ENCODE data around the gene DMRTA2.
"Not testable (repeated sequence)": the region's sequence is repeated elsewhere in the genome, so short reads cannot be mapped to it uniquely, and the experiment has no call there.

DMRTA2 gene

GRCh38 chr1:50422675-50422945 is 633 bp downstream of the DMRTA2 start:
- no peak for DNase-seq

DNA sequence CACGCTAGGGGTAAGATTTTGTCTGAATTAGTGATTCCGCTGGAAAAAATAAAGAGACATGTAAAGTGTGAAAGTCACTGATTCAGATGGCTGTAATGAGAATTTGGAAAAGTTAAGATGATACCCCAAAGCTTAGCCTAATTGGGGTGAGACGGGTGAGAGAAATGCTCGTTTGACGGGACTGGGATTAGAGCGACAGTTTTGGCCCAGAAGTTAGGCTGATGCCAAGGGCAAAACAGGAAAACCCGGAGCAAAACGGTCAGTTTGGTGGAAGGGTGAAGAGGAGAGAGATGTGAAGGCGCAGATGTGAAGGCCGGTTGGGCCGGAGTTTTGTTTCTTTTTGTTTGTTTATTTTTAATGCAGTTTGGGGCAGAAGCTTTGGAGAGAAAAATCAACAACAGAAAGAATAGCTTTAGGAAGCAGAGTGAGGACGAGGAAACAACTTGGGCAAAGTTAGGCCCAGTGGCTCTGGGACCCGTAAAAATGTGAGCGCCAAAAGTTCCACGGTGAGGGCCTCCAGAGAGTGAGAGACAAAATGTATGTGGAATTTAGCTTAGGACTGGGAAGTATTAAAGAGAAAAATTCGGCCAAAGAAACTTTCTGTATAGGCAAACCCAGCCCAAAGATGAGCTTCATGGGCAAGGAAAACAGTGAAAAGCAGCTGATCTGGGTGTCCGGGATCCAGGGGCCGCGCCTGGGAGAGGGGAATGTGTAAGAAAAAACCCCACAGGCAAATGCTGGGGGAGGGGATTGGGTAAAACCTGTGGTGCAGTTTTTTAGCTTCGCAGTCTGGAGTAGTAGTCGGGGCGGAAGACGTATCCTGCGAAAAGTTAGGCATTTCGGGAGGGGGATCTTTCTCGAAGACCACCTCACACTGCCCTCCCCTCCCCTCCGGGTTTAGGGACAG is 1.2 kb downstream of the DMRTA2 start:
- DNase-seq, result no peak

DNA sequence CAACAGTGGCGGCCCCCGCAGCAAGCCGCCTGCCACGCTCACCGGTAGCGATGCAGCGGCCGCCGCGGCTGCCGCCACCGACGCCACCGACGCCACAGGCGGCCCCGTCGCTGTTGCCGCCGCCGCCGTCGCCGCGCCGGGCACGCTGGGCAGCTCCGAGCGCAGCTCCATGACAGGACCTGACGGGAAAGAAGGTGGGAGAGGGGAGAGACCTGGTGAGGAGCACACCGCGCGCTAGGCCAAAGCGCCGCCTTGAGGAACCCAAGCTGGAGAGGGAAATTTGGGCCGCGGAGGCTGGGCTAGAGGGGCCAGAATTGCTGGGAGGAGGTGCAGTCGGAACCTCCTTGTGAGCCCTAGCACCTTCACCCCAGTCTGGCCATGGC is 1.9 kb downstream of the DMRTA2 start:
- no peak for DNase-seq

DNA sequence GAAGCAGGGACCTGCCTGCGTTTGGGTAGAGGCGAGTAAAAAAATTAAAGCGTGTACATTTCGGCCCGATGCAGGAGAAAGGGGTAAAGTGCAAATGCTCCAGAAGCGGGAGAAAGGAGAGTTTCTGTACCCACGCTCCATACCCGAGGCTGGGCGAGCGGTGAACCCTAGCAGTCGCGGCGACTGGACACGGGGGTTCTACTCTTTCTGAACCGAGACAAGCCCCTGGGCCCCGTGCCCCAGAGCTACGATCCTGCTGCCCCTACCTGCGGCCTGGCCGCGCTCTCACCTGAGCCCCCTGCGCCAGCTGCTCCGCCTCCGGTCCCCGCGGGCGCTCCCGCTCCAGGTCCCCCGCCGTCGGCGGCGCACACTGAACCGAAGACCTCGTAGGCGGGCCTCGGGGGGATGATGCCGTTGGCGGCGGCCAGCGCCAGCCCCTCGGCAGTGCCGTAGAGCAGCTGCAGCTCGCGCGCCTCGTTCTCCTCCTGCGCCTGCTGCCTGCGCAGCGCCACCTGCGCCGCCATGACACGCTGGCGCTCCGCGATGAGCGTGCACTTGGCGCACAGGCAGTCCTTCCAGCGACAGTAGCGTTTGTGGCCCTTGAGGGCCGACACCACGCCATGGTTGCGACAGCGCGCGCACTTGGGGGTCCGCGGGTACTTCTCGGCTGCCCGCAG is 2.4 kb downstream of the DMRTA2 start:
- no peak for DNase-seq

DNA sequence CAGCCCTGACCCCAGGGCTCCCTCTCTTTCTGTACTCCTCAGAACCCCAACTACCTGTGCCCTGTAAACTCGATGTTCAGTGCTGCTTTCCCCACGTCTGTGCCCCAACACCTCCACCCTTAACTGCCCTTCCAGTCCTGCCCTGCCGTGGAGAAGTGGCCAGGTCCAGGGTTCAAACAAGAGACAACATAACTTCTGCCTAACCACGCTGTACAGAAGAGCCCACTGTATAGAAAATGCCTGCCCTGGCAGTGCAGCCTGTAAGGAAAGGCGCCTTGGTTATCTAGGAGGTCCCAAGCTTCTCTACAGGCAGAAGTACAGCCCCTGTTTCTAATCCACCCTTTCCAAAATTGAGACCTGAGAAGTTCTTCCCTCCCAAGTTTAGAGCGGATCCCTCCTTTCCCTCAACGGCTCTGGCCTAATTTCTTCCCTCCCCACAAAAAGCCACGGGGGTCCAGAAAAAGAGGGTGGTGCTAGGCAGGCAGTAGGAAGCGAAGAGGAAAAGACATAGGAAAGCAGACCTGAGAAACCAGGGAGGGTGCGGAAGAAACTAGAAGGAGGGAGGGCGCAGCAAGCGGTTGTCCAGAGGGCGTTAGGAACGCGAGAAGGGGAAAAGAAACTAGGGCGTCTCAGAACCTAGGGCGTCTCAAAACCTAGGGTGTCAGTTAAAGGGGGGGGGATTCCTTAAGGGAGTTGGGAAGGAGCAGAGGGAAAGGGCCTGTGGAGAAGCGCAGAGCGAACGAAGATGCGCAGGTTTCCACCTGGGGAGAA is 3.2 kb downstream of the DMRTA2 start:
- no peak for DNase-seq

DNA sequence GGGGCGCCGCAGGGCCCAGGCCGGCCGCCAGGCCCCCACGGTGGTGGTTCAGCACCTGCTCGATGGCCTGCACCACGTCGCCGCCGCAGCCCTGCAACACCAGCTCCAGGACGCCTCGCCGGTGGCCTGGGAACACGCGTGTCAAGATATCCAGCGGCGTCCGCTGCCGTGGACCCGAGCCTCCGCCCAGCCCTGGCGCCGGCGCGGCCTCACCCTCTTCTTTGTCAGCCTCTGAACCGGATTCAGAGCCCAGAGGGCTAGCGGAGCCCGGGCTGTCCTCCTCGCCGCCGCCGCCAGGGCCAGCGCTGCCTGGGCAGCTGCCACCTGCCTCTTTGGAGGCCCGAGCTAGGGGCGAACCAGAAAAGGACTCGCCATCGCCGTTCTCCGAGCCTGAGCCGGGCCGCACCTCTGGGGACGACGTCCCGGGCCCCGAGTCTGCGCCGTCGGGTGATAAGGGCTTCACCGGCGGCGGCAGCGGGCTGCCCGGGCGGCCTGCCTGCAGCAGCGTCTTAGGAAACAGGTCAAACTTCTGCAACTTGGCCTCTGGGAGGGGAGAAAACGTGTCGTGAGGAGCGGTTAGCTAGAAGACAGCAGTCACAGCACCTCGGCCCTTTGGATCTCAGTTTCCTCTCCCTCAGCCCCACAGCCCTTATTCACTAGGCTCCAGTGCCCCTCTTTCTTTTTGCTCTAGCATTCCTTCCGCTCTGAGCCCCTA is 3.9 kb downstream of the DMRTA2 start:
- no peak for DNase-seq

GRCh38 chr1:50418600-50419109 is 4.6 kb downstream of the DMRTA2 start:
- DNase-seq, result no peak

GRCh38 chr1:50417946-50418599 is 5.2 kb downstream of the DMRTA2 start:
- DNase-seq, result no peak

GRCh38 chr1:50417507-50417906 is 5.7 kb downstream of the DMRTA2 start:
- no peak for DNase-seq

DNA sequence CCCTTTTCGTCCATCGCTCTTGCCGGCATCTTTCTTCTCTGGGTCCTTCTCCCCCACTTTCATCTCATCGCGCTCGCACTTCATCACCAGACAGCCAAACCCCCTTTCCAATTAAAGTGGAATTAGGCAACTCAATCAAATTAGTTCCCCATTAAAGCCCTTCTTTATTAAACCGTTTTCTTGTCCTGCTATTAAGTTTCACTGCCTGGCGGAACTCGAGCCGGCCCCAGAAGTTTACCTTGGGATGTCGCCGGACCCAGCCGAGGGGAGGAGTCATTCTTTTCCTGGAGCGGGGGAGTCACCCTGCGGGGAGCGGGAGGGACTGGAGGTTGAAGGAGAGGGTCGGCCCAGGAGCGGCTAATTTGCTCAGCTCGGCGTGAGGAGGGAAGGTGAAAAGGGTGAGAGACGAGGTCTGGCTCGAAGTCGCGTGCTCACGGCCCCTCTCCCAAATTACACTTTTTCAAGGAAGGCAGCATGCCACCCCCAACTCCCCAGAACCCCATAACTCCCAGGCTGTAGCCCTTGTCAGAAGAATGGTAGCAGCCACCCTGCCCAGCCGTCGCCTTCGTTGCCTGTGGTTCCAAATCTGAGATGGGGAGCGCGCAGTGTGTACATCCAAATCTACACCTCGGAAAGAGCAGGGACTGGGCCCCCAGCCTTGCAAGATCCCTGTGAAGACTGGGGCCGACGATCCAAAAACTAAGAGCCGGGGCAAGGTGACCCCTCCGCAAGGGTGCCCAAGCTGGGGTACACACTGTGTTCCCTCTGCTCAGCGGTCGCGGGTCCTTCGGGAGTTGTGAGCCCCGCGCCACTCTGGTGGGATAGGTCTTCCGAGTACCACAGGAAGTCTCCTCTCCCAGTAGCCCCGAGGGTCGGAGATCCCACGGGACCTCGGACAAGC is 6.4 kb downstream of the DMRTA2 start:
- no peak for DNase-seq

GRCh38 chr1:50416150-50416527 is 7.1 kb downstream of the DMRTA2 start:
- no peak for DNase-seq

- DNase-seq, result no peak
Observed at GRCh38 chr1:50415235-50416149, 7.8 kb downstream of the DMRTA2 start.

DNA sequence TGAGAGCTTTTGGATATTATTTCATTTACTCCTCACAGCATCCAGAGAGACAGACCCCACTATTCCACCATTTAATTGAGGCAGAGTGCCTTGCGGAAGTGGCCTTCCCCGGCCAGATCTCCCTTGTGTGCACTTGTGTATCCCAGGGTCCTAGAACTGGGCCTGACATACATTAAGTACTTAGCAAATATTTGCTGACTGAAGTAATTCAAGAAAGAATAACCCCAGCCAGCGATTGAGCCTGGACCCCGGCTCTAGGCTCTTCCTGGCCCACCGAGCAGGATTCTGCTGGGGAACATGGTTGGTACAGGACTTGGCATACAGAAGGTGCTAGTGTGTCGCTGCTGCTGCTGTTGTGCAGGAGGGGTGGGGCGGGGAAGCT is 8.4 kb downstream of the DMRTA2 start:
- no peak for DNase-seq

- DNase-seq, result no peak
Observed at GRCh38 chr1:50412813-50413476, 10.3 kb downstream of the DMRTA2 start.

- DNase-seq, result no peak
Observed at GRCh38 chr1:50405814-50406213, 17.4 kb downstream of the DMRTA2 start.

- no peak for DNase-seq
Observed at GRCh38 chr1:50393522-50394120, 29.6 kb downstream of the DMRTA2 start.

- not testable (repeated sequence) for DNase-seq
Observed at GRCh38 chr1:50381551-50381950, 41.7 kb downstream of the DMRTA2 start.

DNA sequence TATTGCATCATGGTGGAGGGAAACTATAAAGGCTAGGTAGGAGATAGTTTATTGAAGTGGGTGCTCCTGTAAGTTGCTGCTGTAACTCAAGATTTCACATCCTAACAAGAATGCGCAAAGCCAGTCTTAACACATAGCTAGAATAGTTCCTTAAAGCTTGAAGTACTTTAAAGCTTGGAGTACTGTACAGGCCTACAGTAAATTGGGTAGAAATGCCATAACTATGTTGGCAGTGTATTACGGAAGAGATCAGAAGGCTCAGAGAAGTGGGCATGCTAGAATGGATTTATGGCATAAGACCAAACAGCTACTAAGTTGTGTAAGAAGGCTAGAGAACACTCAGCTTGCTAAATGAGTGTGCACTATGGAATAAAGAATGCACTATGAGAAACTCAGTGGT is 44.5 kb downstream of the DMRTA2 start:
- no peak for DNase-seq

GRCh38 chr1:50373532-50373931 is 49.7 kb downstream of the DMRTA2 start:
- DNase-seq, result no peak
